DMS79 treated with DMSO at 0.1 percent for 48 hours (cell line): Measurements from ENCODE around the gene FOXR1.
A peak's percentile ranks its signal among the peaks of the same experiment; 100 is the strongest.

ENCODE experiments used
- DNase-seq: peaks from one replicate; lab custom pipeline; 2025; lab: John Stamatoyannopoulos, UW

The FOXR1 gene, protein sequence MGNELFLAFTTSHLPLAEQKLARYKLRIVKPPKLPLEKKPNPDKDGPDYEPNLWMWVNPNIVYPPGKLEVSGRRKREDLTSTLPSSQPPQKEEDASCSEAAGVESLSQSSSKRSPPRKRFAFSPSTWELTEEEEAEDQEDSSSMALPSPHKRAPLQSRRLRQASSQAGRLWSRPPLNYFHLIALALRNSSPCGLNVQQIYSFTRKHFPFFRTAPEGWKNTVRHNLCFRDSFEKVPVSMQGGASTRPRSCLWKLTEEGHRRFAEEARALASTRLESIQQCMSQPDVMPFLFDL

DNA sequence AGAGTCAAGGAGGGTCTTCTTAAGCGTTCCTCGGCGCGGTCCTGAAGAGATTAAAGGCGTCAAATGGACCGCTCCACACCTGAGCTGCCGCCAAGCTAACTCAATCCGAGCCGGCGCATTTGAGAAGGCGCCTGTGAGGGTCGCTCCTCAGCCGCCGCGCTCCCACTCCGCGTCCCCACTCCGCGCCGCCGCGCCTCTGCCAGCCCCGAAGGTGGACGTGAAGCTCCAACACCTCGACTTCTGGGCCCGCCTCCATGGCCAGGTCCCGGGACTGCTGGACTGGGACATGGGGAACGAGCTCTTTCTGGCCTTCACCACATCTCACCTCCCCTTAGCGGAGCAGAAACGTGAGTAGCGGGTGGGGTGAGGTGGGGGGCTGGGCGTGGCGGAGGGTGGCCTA lies at the start of gene FOXR1:
Gene FOXR1 (plus strand): TSS at position 116 of the 400 bp plus-strand sequence. CDS start 171 bp downstream, at position 287.
- DNase-seq = no peak

DNA sequence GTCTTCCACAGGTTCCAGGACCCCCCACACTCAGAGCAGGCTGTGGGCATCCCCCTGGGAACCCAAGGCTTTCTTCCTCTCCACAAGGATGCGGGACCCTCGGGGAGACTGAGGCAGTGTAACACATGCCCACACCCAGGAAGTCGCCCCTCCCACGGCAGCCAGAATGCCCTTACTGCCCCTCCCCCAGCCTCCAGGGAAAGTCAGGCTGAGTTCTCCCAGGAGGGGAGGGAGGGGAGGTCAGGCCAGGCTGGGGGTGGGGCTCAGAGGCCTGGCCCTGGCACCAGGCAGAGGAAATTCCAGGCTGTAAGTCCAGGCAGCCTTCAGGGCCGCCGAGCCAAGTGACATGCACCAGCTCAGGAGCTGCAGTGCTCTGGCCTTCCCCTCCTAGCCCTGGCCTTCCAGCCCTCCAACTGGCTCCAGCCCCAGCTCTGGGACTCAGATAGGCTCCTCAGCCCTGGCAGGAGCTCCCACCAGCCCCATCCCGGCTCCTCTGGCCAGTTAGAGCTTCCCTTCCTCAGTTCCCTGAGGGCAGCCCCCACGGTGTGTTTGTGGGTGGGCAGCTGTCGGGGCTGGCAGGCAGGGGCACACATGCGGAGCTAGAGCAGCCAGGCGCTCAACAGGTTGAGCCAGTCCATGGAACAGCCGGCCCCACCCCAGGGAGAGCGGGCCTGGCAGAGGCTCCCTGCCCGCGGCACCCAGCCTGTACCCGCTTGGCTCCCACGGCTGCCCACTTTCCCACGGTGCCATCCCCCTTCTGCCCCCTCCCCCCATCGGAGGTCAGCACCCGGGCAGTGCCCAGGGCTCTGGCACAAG lies 49.4 kb upstream of the FOXR1 start:
- DNase-seq = no peak

DNA sequence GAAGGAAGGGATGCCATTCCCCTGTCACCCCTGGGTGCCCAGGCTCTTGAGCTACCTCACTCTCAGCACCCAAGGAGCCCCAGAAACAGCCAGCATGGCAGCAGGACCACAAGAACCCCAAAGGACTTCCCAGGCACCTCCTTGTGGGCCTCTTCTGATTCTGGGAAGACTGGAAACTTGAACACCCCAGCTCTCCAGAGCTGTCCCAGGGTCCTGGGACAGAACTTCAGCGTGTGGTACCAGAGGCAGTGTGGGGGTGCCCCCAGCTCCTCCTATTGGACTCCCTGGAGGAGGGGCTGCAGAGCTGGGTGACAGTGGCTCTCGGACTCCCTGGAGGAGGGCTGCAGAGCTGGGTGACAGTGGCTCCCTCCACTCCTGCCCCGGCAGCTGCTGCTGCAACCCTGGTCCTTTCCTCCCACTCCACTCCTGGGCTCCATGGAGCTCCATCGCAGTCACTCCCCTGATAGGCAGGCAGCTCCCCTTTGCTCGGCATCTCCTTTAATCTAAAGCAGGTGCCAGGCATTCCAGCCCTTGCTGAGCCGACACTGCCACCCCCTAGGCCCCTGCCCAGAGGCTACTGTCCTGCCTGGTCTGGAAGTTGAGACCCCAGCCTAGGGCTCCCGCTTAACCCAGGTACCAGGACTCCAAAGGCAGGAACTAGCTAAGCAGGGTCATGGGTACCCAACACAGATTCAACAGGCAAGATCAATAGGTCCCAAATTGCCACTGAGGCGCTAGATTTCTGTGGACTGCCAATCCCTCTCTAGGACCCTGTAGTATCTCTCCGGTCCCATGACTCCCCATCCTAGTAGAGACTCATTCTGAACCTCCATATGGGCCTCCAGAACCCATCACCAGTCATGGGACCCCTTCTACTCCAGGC lies 48.6 kb upstream of the FOXR1 start:
- no peak for DNase-seq

DNA sequence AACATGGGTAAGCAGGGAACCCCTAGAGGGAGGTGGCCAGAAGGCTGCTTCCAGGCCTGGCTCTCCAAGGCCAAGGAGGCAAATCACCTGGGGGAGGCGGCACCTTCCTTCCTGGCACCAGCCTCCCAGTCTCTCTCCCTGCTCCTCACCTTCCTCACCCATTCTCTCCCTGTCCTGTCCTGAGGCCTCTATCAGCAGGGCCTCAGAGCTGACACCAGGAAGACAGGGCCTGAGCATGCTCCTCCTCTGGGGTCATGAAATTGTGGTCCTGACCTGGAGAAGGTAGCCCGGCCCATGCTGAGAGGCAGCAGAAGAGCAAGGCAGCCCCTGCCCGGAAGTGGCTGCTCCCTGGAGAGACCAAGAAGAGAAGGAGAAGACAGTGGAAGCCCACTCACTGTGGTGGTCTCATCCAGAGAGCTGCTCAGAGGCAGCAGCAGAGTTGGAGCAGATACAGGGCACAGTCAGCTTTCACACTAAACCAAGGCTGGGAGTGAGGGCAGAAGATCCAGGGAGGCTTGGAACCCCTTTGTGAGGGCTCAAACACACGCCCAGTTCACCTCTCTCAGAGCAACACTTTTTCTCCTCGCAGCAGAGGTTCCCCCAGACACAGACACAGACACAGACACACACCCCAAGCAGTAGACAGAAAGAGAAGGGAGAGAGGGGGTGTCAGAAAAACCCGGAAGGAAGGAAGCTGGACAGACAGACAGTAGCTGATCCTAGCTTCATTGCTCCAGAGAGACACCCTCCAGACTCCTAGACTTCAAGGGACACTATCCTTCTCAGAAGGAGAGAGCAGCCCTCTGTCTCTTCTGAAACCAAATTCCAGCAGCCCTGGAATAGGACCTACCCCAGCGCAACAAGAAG lies 47.6 kb upstream of the FOXR1 start:
- DNase-seq = no peak

DNA sequence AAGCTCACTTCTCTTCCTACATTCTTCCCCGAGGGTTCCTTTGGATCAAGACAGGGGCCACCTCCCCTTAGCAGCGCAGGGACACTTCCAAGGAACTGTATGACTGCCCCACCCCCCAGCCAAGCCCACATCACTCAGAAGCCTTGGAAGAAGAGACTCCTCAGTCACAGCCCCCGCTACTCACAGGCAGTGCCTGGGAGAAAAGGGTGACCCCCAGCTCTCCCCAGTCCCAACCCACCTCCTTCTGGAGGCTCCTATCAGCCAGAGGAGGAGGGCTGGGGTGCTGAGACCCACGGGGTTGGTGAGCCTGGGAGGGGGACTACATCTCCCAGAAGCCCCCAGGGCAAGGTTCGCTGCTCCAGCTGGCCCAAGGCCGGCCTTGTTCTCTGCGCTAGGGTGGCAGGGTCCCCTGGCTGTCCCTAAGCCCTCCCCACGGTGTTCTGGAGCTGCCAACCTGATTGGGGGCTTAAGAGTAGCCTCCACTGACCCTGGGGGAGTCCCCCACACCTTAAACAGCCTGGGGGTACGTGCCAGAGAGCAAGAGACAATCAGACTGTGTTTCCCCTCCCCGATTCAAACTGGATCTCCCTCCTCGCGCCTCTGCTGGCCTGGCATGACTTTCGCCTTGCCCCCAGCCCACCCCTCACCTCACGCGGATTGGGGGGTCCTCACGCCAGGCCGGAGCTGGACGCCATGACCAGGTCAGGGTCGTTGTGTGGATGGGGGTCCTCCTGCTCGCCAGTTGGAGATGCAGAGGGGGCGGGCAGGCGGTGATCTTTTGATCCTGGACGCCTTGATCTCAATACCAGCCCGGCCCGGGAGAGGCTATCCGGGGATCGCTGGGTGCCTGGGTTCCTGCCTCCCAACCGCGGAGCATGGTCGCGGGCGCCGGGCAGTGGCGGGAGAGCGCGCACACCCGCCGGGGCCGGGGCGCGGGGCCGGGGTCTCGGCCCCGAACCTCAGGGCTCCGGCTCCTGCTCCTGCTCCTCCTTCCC lies 46.7 kb upstream of the FOXR1 start:
- DNase-seq = peak; percentile 51

DNA sequence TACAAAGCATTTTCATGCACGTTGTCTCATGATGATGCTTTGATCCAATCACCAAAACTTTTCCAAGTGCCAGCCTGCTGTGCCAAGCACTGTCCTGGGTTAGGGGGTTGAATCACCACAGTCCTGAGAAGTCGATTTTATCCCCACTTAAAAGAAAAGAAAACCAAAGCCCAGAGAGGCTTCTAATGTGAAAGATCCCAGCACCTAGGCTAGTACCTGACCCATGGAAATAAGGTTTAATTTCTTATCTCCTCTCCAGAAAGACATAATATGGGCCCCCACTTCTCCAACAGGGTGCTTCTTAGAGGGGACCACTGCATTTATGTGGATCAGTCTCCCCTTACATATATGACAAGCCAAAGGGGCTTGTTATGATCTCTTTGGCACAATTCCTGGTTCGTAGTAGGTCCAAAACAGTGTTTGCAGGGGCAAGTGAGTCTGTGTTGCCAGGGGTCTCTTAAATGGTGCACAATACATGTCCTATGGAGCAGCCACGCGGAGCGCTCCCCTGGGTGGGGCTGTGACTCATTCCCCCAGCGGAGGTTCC lies 43.9 kb upstream of the FOXR1 start:
- no peak for DNase-seq

DNA sequence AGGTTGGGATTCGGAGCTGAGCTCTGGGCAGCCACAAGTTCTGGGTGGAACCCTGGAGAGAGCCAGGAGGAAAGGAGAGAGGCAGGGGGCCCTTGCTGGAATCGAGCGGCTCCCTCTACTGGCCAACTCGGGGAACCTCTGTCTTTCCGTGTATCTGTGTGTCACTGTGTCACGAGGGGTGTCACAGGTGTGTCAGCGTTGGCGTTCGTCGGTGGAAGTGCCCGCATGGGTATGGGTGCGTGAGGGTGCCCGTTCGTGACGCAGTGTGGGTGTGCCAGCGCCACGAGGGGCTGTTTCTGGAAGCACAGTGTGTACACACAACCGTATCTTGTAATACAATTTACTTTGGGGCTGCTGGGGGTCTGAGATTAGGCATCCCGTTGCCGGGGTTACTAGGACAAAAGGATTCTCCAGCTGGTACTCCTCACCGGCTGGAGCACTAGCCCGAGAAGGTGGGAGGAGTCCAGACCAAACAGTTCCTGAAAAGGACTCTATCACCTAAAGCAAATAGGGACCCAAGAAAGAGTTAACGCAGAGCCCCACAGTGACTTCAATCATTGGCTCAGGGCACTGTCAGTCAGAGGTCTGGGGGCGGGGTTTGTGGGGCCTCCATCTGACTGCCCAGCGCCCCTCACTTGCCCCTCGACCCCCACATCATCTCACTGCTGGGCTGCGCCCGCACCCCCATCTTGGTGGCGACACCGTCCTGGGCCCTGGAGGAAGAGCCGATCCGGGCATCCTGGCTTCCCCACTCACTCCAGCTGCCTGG lies 43.3 kb upstream of the FOXR1 start:
- peak; percentile 95 for DNase-seq

DNA sequence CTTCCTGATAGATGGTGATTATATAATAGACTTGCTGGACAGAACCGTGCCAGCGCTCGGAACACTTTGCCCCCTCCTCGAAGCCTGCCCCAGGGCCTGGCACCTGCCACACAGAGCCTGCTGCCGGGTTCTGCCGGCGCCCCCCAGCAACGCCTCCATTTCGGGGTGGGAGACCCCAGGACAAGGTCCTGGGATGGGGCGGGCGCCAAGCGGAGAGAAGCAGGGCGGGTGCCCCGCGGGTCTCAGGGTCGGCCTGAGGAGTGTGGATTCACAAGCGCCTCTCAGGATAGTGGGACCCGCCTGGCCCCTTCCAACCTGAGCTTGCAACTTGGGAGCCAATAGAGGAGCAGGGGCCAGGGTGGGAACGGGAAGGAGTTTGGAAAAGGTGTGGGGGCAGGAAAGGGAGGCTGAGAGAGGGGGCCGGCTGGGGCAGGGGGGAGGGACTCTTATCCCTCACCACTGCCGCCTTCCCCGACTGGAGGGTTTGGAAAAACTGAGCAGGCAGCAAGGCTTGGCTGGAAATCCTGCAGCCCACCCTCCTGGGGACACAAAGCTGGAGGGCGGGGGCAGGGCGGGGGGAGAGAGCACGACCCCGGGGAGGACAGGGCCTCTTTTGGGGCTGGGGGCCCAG lies 42.6 kb upstream of the FOXR1 start:
- peak; percentile 79 for DNase-seq

DNA sequence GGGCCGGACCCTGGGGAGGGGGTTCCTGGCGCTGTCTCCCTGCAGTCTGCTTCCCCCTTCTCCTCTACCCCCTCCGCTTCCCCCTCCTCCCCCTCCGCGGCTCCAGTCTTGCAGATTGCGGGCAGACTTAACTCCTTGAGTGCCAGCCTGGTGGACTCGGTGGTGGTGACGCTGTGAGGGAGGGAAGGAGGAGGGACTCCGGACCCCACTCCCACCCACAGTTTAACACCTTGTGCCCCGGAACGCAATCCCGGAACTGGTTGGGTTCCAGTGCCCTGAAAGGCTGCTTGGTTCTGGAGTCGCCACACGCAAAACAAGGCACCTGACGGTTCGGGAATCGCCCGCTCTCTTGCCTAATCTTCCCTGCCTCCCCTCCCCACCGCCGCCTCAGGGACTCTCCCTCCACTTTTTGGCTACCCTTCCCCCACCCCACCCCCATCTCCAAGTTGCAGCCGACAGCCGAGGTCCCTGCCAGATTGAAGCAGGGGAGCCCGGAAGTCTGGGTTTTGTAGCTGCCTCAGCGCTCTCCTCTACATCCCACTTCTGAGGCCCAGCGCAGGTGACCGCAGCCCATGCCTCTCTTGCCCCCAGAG lies 42.0 kb upstream of the FOXR1 start:
- peak; percentile 85 for DNase-seq

DNA sequence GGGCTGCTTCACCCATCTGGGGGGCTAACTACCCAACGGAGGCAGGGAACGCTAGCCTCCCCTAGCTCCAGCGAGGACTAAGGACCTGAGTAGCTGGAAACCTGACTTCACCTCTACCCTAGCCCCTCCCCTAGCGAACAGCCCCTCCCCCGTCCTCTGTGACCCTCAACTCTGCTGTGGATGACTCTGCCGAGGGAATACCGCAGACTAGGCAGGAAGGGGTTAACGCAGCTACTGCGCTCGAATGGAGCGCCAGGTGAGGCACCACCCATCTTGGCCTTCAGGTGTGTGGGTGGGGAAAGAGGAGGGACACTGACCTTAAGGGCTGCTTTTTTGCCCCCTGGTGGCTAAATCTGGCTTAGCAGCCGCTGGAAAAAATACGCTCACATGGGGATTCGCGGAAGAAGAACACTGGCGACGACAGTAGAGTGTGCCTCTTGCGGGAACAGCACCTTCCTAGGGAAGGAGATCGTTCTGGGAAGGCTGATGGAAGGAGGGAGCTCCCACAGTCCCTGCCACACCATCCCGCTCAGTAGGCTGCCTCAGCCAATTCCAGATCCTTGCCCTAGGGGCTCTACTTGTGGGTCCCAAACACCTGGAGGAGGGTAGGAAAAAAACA lies 41.4 kb upstream of the FOXR1 start:
- DNase-seq = peak; percentile 93

DNA sequence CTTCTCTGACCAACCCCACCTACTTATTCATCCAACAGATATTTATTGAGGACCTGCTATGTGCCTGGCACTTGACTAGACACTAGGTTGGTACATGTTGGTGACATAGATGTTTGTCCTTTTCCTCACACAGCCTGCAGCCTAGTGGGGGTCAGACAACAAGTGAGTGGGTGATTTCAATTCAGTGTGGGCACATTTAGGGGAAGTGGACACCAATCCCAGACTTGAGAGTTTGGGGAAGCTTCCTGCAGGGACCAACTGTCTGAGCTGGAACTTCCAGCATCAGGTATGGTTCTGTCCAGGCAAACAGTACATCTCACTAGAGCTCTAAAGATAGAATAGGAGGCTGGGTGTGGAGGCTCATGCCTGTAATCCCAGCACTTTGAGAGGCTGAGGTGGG lies 40.0 kb upstream of the FOXR1 start:
- DNase-seq = no peak

DNA sequence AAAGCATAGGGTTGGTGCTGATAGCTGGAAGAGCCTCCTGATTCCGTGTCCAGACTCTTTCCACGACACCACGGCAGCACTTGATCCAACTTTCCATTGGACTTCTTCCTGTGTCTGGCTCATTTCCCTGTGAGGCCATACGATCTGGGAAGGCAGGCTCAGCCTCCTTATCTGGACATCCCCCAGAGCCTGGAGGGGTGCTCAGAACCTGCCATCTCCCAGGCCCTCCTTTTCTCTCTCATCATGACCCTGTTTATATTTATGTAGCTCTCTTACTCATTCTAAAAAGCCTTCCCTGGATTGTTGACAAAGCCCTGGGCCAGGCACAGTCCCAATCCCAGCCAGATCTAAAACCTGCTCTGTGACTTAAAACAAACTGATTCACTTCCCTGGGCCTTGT lies 38.1 kb upstream of the FOXR1 start:
- no peak for DNase-seq

DNA sequence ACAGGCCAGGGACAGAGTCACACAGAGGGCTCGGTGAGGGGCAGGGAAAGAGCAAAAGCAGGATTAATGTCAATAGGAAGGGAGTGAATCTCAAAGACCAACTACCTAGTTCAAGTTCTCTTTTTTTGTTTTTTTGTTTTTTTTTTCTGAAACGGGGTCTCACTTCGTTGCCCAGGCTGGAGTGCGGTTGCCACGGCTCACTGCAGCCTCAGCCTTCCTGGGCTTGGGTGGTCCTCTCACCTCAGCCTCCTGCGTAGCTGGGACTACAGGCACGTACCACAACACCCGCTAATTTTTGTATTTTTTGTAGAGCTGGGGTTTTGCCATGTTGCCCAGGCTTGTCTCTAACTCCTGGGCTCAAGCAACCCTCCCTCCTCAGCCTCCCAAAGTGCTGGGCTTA lies 36.2 kb upstream of the FOXR1 start:
- no peak for DNase-seq

DNA sequence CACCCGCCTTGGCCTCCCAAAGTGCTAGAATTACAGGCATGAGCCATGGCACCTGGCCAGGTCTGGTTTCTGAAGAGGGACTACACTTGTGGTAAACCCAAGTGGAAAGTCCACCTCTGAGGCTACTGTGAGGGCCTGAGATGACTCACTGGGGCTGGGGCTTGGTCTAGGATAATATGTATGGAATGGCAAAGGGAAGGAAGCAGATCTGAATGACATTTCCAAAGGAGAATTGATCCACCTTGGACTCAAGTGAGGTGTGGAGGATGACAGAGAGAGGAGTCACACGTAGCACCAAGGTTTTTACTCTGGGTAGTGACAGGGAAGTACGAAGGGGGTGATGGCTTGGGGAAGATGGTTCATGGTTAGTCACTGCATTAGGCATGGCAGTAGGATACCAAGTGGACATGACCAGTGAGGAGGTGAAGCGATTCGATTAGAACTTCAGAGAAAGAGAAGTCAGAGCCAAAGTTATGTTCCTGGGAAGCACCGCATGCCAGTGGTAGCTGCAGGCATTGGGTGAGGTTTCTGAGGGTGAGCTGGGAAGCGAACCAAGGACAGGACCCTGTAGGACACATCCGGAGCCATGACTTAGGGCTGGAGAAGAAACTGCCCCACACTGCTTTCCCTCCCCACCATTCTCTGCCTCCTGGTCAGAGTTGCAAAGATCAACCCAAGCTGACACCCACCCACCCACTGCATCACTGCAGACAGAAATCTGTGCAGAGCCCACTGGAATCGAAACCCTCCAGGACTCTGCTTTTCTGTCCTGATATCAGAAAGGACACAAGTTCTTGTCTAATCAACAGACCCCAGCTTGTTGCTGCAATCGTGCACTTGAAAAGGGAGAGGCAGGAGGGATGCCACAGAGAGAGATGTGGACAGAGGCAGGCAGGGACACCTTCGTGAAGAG lies 32.8 kb upstream of the FOXR1 start:
- no peak for DNase-seq

DNA sequence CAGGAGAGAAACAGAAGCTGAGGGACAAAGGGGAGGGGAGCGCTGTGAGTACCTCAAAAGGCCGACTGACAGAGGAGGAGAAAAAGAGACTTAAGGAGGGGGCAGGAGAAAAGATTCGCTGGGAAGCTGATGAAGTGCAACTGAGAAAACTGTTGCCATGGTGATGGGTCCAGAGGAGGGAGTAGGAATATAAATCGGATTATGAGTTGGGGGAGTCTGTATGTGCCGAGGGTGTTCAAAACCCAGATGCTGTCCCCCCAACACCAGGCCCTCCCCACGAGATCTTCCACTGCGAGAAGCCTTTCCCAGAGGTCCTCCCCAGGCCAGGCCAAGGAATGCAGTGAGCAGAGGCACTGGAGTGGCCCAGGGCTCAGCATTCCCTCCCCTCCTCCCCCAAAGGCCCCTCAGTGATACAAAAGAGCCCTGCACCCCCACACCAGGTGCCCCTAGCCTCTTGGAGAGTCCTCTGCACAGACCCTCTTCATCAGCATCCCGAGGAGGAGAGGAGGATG lies 32.1 kb upstream of the FOXR1 start:
- no peak for DNase-seq

DNA sequence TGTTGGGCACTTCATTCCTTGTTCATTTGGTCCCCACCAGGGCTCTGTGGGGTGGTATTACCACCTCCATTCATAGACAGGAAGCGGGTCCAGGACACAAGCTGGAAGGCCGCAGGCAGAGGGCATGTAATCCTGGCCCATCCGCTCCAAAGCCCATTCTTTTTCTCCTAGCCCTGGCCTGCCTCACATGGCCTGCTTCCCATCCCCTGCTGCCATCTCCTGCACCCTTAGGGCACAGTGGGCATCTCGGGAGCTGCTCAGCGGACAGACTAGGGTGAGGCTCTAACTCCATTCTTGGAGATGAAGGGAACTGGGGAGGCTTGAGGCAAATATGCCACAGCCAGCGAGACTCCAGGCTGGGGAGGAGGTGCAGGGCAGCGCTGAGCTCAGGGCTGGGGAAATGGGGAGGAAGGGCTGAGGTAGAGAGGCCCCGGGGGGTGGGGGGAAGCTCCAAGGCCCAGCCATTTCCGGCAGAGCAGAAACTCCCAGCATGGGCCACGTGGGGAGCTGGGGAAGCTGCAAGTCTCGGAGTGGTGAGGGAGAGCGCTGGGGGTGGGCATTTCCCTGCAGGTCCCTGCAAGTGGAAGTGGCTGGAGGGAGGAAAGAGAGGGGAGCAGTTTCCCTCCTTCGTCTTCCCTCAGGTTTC lies 31.5 kb upstream of the FOXR1 start:
- DNase-seq = no peak
